Transverse colon (tissue), 4 donors: ENCODE results near the gene ORM2.

Experiments
- EP300 ChIP-seq: sonication (generic); formaldehyde crosslinking; IDR thresholded peaks from one replicate; pipeline ENCODE4 v1.6.1; 2017; ENCODE audit warnings: antibody characterized with exemption, low read depth
- POLR2A ChIP-seq: fragments of 450-650 bp; IDR thresholded peaks from one replicate; pipeline ENCODE4 v1.6.1; 2016; ENCODE audit warnings: antibody characterized with exemption, mild to moderate bottlenecking, moderate library complexity
- POLR2AphosphoS5 ChIP-seq, 3 donors: sonication (generic); formaldehyde crosslinking; IDR thresholded peaks; one replicate each; pipeline ENCODE4 v1.6.1; 2016; ENCODE audit warnings: antibody characterized with exemption in 3 of 3
- TF ChIP-seq, protein P1 (sequence below), 5 experiments: fragments of 200-600 bp in 3 of 5; fragments of 450-650 bp in 2 of 5; sonication (generic) in 3 of 5; IDR thresholded peaks; 1 replicate in 2 of 5; 2 replicates in 3 of 5; pipeline ENCODE4 v1.5.1; 2016 to 2017; ENCODE audit warnings: antibody characterized with exemption in 5 of 5, inconsistent platforms in 3 of 5, mild to moderate bottlenecking in 2 of 5, moderate library complexity in 1 of 5

DNA sequence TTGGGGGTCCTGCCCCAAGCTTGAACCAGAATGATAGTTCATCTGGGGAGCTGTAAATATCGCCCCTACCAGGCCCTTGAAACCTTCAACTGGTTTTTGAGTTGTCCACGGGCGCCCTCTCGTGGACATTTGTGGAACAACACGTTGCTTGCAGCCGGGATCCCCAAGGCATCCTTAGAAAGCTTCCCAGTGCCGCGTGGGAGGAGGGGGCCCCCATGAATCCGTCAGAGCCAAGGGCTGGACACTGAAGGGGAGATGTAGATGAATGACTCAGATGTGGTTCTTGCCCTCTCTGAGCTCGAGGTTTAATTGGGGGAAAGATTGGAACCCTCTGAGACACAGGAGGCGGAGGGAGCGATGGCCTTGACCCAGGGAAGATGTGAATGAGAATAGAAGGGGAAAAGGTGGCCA is 38.6 kb upstream of the ORM2 start:
- no peak for TF ChIP-seq POLR2A
- TF ChIP-seq, protein P1, sequence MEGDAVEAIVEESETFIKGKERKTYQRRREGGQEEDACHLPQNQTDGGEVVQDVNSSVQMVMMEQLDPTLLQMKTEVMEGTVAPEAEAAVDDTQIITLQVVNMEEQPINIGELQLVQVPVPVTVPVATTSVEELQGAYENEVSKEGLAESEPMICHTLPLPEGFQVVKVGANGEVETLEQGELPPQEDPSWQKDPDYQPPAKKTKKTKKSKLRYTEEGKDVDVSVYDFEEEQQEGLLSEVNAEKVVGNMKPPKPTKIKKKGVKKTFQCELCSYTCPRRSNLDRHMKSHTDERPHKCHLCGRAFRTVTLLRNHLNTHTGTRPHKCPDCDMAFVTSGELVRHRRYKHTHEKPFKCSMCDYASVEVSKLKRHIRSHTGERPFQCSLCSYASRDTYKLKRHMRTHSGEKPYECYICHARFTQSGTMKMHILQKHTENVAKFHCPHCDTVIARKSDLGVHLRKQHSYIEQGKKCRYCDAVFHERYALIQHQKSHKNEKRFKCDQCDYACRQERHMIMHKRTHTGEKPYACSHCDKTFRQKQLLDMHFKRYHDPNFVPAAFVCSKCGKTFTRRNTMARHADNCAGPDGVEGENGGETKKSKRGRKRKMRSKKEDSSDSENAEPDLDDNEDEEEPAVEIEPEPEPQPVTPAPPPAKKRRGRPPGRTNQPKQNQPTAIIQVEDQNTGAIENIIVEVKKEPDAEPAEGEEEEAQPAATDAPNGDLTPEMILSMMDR (IDR thresholded peaks at IDR 0.05): peak; percentile 90 to 96 (median 96)
- TF ChIP-seq POLR2AphosphoS5 (IDR thresholded peaks at IDR 0.05): no peak
- no peak for TF ChIP-seq EP300
